H1 (cell line): Measurements from ENCODE around the gene SEC62.

Source experiments
- ATF2 ChIP-seq: IDR thresholded peaks from 2 replicates; pipeline ENCODE4 v1.6.1; 2012; ENCODE audit warnings: low read length, inconsistent platforms
- CTCF ChIP-seq, 3 experiments: IDR thresholded peaks; 1 replicate in 2 of 3; 2 replicates in 1 of 3; pipeline versions ENCODE4 v1.5.1 to v1.6.1; 2011; ENCODE audit warnings: low read length in 3 of 3, mild to moderate bottlenecking in 3 of 3, inconsistent platforms in 2 of 3, low read depth in 1 of 3, moderate library complexity in 1 of 3; ENCODE audit not compliant: insufficient read depth in 1 of 3; ENCODE audit errors: control extremely low read depth in 1 of 3
- POLR2A ChIP-seq, 2 experiments: IDR thresholded peaks; 1 replicate in 1 of 2; 2 replicates in 1 of 2; pipeline ENCODE4 v1.6.1; 2011; ENCODE audit warnings: low read depth in 2 of 2, low read length in 2 of 2, mild to moderate bottlenecking in 2 of 2; ENCODE audit errors: control extremely low read depth in 1 of 2
- POLR2AphosphoS5 ChIP-seq: IDR thresholded peaks from 2 replicates; pipeline ENCODE4 v1.6.1; 2011; ENCODE audit warnings: low read depth, low read length

- TF ChIP-seq POLR2A (IDR thresholded peaks at IDR 0.05; ENCODE audit: control extremely low read depth in 1 of 2, low read depth in 2 of 2, low read length in 2 of 2) (peak in 1 of 2 experiments; percentile 43; a peak in 1 of 3 replicates), CTCF (IDR thresholded peaks at IDR 0.05; ENCODE audit: control extremely low read depth in 1 of 3, insufficient read depth in 1 of 3, low read depth in 1 of 3, low read length in 3 of 3) (peak; percentile 37 to 49 (median 41)), POLR2AphosphoS5 (no peak), ATF2 (no peak)
Observed at GRCh38 chr3:170038434-170039110, 72.0 kb downstream of the SEC62 start.
